KMS-11 (cell line): ENCODE measurements around the gene FTH1.
"Not testable (repeated sequence)": the region's sequence is repeated elsewhere in the genome, so short reads cannot be mapped to it uniquely, and the experiment has no call there.

Experiments used
- H2AFZ ChIP-seq: fragments of 200-600 bp; sonication (generic); 2 replicates; pipeline ENCODE4 v1.6.1; 2016; ENCODE audit warnings: antibody characterized with exemption, mixed run types, low read depth
- H3K27ac ChIP-seq: fragments of 200-600 bp; sonication (generic); 2 replicates; pipeline ENCODE4 v1.6.1; 2016; ENCODE audit warnings: mild to moderate bottlenecking, mixed run types
- H3K27me3 ChIP-seq: fragments of 200-600 bp; sonication (generic); 2 replicates; pipeline ENCODE4 v1.6.1; 2017; ENCODE audit warnings: mild to moderate bottlenecking, low read depth, mixed run types, moderate library complexity; ENCODE audit not compliant: insufficient read depth
- H3K36me3 ChIP-seq: fragments of 200-600 bp; sonication (generic); 2 replicates; pipeline ENCODE4 v1.6.1; 2017; ENCODE audit warnings: mild to moderate bottlenecking, mixed run types; ENCODE audit not compliant: insufficient read depth
- H3K4me1 ChIP-seq: fragments of 200-600 bp; sonication (generic); 2 replicates; pipeline ENCODE4 v1.6.1; 2016; ENCODE audit warnings: mild to moderate bottlenecking, low read depth, mixed run types; ENCODE audit not compliant: poor library complexity, severe bottlenecking
- H3K4me2 ChIP-seq: fragments of 200-600 bp; sonication (generic); 2 replicates; pipeline ENCODE4 v1.7.0; 2016; ENCODE audit warnings: mild to moderate bottlenecking, mixed run types
- H3K4me3 ChIP-seq: fragments of 200-600 bp; sonication (generic); IDR thresholded peaks from 2 replicates; pipeline ENCODE4 v1.6.1; 2017; ENCODE audit warnings: low read depth, low read length, mixed read lengths; ENCODE audit not compliant: insufficient read depth
- H3K79me2 ChIP-seq: fragments of 200-600 bp; sonication (generic); 2 replicates; pipeline ENCODE4 v1.6.1; 2016; ENCODE audit warnings: low read depth, mixed run types; ENCODE audit not compliant: insufficient read depth
- H3K9ac ChIP-seq: fragments of 200-600 bp; sonication (generic); 2 replicates; pipeline ENCODE4 v1.6.1; 2016; ENCODE audit warnings: mild to moderate bottlenecking, mixed run types
- H4K20me1 ChIP-seq: fragments of 200-600 bp; sonication (generic); 2 replicates; pipeline ENCODE4 v1.6.1; 2016; ENCODE audit warnings: mild to moderate bottlenecking, mixed run types; ENCODE audit not compliant: insufficient read depth
- TF ChIP-seq, protein P1 (sequence below): fragments of 200-600 bp; sonication (generic); conservative IDR thresholded peaks from 2 replicates; pipeline ENCODE4 v1.6.1; 2017; ENCODE audit warnings: low read depth, mild to moderate bottlenecking, antibody characterized with exemption, low read length, moderate library complexity, mixed read lengths

FTH1 gene

GRCh38 chr11:62004473-62004872, 37.0 kb upstream of the FTH1 start:
- Histone ChIP-seq H4K20me1 (no peaks in the 10 kb centered on the region), H3K9ac (no peak overlapping the region), H3K4me2 (no peak overlapping the region), H3K27me3 (no peaks in the 10 kb centered on the region), H3K79me2 (no peaks in the 10 kb centered on the region), H3K4me1 (no peaks in the 10 kb centered on the region), H3K4me3 (no peak overlapping the region), H3K27ac (no peak overlapping the region), H3K36me3 (no peaks in the 10 kb centered on the region), H2AFZ (no peak overlapping the region)
- TF ChIP-seq, protein P1, sequence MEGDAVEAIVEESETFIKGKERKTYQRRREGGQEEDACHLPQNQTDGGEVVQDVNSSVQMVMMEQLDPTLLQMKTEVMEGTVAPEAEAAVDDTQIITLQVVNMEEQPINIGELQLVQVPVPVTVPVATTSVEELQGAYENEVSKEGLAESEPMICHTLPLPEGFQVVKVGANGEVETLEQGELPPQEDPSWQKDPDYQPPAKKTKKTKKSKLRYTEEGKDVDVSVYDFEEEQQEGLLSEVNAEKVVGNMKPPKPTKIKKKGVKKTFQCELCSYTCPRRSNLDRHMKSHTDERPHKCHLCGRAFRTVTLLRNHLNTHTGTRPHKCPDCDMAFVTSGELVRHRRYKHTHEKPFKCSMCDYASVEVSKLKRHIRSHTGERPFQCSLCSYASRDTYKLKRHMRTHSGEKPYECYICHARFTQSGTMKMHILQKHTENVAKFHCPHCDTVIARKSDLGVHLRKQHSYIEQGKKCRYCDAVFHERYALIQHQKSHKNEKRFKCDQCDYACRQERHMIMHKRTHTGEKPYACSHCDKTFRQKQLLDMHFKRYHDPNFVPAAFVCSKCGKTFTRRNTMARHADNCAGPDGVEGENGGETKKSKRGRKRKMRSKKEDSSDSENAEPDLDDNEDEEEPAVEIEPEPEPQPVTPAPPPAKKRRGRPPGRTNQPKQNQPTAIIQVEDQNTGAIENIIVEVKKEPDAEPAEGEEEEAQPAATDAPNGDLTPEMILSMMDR, result no peak

GRCh38 chr11:62002283-62002682, 34.8 kb upstream of the FTH1 start:
- H3K79me2 ChIP-seq, H3K27me3 ChIP-seq, H3K27ac ChIP-seq, H3K4me1 ChIP-seq, H3K4me3 ChIP-seq, H4K20me1 ChIP-seq, H2AFZ ChIP-seq, H3K36me3 ChIP-seq, H3K9ac ChIP-seq, H3K4me2 ChIP-seq: not testable (repeated sequence)

- H4K20me1 ChIP-seq, result no peaks in the 10 kb centered on the region
- TF ChIP-seq, protein P1, result no peak
- H3K27ac ChIP-seq, result no peak overlapping the region
- H3K79me2 ChIP-seq, result no peaks in the 10 kb centered on the region
- no peaks in the 10 kb centered on the region for H3K36me3 ChIP-seq
- H3K4me3 ChIP-seq, result no peak overlapping the region
- H3K4me2 ChIP-seq, result no peak overlapping the region
- H2AFZ ChIP-seq, result no peak overlapping the region
- H3K9ac ChIP-seq, result no peak overlapping the region
- H3K27me3 ChIP-seq, result no peaks in the 10 kb centered on the region
- H3K4me1 ChIP-seq, result no peaks in the 10 kb centered on the region
Measured at GRCh38 chr11:62001450-62002191, 34.2 kb upstream of the FTH1 start.

GRCh38 chr11:62000539-62001446, 33.4 kb upstream of the FTH1 start:
- no peak overlapping the region for H3K9ac ChIP-seq
- H3K79me2 ChIP-seq, result no peaks in the 10 kb centered on the region
- no peaks in the 10 kb centered on the region for H3K4me1 ChIP-seq
- no peaks in the 10 kb centered on the region for H3K27me3 ChIP-seq
- no peaks in the 10 kb centered on the region for H3K36me3 ChIP-seq
- no peak overlapping the region for H3K27ac ChIP-seq
- H4K20me1 ChIP-seq, result no peaks in the 10 kb centered on the region
- no peak overlapping the region for H2AFZ ChIP-seq
- H3K4me2 ChIP-seq, result no peak overlapping the region
- TF ChIP-seq, protein P1, result no peak
- H3K4me3 ChIP-seq, result no peak overlapping the region
